ENCODE data around the gene RFC4.
"Not testable (repeated sequence)": the region's sequence is repeated elsewhere in the genome, so short reads cannot be mapped to it uniquely, and the experiment has no call there.

RFC4 gene

DNA sequence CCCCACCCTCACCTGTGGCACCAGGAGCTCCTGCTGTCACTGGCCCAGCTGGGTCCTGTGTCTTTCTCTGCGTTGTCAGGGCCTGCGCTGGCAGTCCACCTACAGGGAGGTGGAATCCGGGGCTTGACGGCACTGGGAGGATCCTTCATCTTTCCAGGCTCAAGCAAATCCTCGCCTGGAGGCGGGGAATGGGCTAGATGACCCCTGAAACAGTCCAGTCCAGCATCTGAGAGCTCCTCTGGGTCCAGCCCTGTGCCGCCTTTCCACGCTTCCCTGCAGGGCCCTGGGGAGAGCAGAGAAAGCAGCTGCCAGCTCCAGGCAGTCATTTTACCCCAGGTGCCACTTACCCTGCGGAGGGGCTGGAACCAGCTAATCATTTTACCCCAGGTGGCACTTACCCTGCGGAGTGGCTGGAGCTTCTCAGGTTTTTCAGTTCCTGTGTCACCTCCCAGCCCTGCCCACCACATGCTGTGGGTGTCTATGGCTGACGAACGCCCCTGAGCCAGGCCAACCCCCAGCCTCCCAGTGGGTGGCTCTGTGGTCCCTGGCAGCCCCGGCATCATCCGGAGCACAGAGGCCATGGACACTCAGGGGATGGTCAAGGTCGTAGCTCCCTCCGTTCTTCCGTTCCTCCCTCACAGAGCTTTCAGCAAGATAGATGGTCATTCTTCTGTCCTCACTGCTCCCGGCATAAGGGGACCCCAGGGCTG is 18.3 kb upstream of the RFC4 start:
- peak; percentile 24 for DNase-seq

- DNase-seq = no peak
Measured at GRCh38 chr3:186823386-186823785, 17.1 kb upstream of the RFC4 start.

GRCh38 chr3:186822388-186822759 is 16.1 kb upstream of the RFC4 start:
- DNase-seq = not testable (repeated sequence)

GRCh38 chr3:186821429-186822387 is 15.4 kb upstream of the RFC4 start:
- peak; percentile 73 for DNase-seq

DNA sequence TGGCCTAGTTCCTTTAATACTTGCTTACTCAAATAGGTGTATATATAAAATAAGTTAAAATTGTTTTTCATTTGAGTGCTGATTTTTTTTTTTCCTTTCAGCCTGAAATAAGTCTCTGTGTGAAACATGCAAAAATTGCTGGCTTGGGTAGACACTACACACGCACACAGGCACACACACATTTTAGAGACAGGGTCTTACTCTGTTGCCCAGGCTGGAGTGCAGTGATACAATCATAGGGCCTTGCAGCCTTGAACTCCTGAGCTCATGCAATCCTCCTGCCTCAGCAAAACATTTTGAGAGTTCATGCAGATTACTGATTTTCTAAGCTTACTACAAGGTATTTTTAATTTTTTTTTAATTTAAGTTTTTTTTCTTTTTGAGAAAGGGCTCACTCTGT is 12.7 kb upstream of the RFC4 start:
- no peak for DNase-seq

DNA sequence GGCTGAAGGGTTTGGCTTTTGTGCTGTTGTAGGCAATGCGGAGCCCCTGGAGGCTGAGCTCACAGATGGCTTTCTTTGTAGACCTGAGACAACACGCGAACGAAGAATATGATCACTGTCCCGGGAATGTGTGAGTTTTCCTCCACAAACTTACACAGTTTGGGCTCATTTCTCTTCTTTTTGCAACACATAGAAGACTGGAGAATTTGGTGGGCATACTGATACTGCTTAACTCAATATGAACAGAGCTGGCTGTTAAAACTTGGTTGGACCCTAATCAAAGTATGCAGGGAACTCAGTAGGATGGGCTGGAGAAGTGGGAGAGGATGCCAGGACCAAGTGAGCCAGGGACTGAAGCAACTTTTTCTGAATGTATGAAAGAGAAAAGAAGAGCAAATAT is 12.2 kb upstream of the RFC4 start:
- no peak for DNase-seq

- DNase-seq = peak; percentile 26
Measured at GRCh38 chr3:186815435-186815834, 9.2 kb upstream of the RFC4 start.

- no peak for DNase-seq
Measured at GRCh38 chr3:186814100-186814499, 7.8 kb upstream of the RFC4 start.

- DNase-seq = not testable (repeated sequence)
Measured at GRCh38 chr3:186811313-186811712, 5.0 kb upstream of the RFC4 start.

DNA sequence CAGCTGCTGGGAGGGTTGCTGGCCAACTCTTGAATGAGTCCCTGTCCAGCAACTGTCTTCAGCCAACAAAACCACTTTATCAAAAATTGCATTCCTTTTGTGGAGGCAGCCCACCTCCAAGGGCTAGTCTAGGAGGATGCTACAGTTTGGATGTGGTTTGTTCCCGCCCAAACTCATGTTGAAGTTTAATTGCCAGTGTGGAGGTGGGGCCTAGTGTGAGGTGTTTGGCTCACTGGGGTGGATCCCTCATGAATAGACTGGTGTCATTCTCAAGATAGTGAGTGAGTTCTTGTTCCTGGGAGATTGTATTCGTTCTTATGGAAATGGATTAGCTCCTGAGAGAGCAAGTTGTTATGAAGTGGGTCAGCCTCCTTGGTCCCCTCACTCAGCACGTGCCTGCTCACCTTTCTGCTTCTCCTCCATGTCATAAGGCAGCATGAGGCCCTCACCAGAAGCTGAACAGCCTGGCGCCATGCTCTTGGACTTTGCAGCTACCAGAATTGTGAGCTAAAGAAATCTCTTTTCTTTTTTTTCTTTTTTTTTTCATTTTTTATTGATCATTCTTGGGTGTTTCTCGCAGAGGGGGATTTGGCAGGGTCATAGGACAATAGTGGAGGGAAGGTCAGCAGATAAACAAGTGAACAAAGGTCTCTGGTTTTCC is 4.2 kb upstream of the RFC4 start:
- DNase-seq = no peak

DNA sequence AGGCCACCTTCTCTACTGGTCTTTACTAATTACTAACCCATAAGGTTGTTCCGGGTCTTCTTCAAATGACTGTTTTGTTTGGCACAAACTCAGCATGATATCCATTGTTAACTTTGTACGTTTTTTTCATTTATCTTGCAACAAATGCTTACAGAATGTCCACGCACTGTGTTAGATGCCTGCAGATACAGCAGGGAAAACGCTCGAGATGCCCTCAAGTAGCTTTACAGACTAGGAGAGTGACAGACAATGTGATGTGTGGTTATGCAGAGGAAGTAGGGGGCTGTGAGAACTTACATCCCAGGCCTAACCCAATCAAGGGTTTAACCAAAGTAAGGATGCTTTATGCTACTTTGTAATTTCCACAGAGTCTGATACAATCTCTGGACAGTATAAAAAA is 949 bp upstream of the RFC4 start:
- peak; percentile 82 for DNase-seq

- not testable (repeated sequence) for DNase-seq
Measured at GRCh38 chr3:186803447-186803846, 2.8 kb downstream of the RFC4 start.

DNA sequence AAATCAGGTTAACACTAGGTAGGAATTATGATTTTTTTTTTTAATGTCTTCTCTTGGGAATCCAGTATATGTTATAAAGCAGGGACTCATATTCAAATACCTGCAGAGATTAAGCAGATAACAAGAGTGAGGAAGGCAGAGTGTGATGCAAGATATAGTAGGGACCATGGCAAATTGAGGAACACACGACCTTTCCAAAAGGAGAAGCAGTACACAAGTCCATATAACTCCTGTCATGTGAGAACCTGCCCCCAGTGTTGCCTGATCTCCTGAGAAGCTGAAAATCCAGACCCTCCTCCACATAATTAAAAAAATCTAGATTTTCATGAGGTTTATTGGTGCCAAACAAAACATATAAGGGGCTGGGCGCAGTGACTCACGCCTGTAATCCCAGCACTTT is 3.6 kb downstream of the RFC4 start:
- DNase-seq = no peak

- DNase-seq = no peak
Measured at GRCh38 chr3:186800285-186800684, 6.0 kb downstream of the RFC4 start.

- peak; percentile 37 for DNase-seq
Measured at GRCh38 chr3:186798239-186798874, 7.9 kb downstream of the RFC4 start.

GRCh38 chr3:186790261-186790981 is 15.9 kb downstream of the RFC4 start:
- DNase-seq = peak; percentile 93

GRCh38 chr3:186789554-186790260 is 16.6 kb downstream of the RFC4 start:
- DNase-seq = peak; percentile 79

- peak; percentile 56 for DNase-seq
Measured at GRCh38 chr3:186788482-186789370, 17.6 kb downstream of the RFC4 start.

DNA sequence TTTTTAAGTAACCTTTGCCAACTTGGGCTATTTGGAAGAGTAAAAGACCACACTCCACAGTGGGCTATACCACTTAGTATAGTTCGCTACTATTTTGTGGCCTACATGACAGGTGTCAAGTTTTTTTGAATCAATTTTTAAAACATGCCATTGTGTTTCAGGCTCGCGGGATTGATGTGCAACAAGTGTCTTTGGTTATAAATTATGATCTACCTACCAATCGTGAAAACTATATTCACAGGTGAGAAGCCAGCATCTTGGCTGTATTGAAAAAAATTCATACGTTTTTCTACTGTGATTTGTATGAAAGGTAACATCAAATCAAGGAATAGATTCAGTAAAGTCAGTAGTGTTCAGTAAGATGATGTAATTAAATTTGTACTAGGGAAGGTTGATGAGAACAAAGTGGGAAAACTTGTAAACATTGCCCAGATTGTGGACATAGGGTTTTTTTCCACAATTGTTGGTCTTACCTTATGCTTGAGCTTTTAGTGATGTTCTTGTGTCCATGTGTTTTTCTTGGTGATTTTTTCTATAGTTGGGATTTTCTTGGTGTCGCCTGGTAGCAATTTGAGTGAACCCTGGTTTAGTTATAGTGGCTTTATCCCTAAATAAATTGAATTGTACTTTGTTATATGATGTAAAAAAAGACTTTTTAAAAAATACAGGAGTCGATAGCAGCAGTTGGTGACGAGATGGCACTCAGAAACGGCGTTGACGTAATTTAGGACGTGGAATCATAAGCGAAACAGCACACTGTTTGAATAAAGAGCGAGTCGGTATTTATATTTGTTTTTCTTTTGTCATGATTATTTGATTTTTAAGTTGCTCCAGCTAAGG is 18.4 kb downstream of the RFC4 start:
- no peak for DNase-seq

- no peak for DNase-seq
Measured at GRCh38 chr3:186786922-186787321, 19.4 kb downstream of the RFC4 start.
